ENCODE data around the gene IL27RA. TPM values are rescaled to one million over a fixed set of nuclear protein-coding genes. Genes with fewer than 3 reads are reported as not detected.

Gene IL27RA
- total RNA-seq, 4 donors from 2014 or later: 1.0 to 10.0 (median 3.7) TPM

DNA sequence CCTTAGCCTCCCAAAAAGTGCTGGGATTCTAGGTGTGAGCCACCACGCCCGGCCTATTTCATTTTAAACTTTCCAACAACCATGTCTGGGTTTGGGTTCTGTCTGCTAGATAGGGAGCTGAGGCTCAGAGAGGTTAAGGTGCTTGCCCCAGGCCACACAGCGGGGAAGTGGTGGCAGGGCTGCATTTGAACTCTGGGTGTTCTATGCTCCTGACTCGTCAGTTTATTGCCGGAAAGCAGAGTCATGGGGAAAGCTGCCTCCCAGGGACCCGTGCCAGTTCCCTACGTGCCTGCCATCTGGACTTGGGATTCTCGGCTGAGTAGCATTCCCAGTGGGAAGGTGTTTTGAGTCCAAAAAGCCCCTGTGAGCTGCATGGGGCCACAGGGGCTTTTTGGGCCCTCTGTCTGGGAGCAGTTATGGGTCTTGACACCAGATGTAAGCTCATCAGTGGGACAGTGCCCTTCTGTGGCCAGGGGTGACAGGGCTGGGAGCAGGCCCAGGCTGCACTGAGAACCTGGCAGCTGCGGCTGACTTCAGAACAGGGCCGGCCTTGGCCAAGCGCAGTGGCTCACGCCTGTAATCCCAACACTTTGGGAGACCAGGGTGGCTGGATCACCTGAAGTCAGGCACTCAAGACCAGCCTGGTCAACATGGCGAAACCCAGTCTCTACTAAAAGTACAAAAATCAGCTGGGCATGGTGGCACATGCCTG lies 36.4 kb upstream of the IL27RA start:
- intact Hi-C loops (cut with DNase I; ENCODE audit: low total_unique reads): no loop called here
- Histone ChIP-seq H3K27ac (no peak overlapping the region), H3K36me3 (no peaks in the 10 kb centered on the region), H3K9me3 (no peaks in the 10 kb centered on the region), H3K4me3 (no peak overlapping the region), H3K27me3 (no peaks in the 10 kb centered on the region), H3K4me1 (no peaks in the 10 kb centered on the region)
- DNase-seq: no peak
- no peak for TF ChIP-seq POLR2A (IDR thresholded peaks at IDR 0.05)
- TF ChIP-seq, protein P1, sequence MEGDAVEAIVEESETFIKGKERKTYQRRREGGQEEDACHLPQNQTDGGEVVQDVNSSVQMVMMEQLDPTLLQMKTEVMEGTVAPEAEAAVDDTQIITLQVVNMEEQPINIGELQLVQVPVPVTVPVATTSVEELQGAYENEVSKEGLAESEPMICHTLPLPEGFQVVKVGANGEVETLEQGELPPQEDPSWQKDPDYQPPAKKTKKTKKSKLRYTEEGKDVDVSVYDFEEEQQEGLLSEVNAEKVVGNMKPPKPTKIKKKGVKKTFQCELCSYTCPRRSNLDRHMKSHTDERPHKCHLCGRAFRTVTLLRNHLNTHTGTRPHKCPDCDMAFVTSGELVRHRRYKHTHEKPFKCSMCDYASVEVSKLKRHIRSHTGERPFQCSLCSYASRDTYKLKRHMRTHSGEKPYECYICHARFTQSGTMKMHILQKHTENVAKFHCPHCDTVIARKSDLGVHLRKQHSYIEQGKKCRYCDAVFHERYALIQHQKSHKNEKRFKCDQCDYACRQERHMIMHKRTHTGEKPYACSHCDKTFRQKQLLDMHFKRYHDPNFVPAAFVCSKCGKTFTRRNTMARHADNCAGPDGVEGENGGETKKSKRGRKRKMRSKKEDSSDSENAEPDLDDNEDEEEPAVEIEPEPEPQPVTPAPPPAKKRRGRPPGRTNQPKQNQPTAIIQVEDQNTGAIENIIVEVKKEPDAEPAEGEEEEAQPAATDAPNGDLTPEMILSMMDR (IDR thresholded peaks at IDR 0.05): no peak

DNA sequence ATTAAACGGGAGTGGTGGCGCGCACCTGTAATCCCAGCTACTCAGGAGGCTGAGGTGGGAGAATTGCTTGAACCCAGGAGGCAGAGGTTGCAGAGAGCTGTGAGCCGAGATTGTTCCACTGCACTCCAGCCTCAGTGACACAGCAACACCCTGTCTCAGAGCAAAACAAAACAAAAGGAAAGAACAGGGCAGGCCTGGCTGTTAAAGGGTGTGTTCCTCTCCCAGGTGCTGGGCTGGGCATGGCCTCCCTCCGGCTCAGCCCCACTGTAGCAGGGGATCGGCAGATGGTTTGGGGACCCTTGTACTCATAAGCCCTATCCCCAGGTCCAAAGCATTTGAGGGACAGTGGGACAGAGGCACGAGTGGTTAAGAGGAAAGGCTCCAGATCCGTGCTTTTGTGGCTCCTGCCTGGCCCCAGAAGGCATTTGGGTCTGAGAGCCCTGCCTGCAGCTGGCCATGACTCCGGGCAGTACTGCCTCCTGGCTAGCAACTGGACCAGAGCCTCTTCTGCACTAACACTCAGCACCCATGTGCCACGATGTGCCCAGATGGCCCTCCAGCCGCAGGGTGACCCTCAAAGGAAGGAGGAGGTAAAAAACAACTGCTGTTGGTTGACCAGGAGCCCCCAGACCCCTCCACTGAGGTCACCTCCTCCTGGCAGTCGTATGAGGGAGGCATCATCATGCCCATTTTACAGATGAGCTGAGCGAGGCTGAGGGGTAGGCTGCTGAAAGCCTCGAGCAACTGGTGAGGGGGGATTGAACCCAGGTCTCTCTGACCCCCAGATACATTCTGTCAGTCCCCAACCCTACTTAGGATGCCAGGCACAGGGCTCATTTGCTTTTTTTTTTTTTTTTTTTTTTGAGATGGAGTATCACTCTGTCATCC lies 35.4 kb upstream of the IL27RA start:
- Histone ChIP-seq H3K9me3 (no peaks in the 10 kb centered on the region), H3K27me3 (no peaks in the 10 kb centered on the region), H3K4me3 (no peak overlapping the region), H3K4me1 (no peaks in the 10 kb centered on the region), H3K36me3 (no peaks in the 10 kb centered on the region), H3K27ac (no peak overlapping the region)
- TF ChIP-seq, protein P1 (IDR thresholded peaks at IDR 0.05): no peak
- no peak for TF ChIP-seq POLR2A (IDR thresholded peaks at IDR 0.05)
- DNase-seq: no peak
- intact Hi-C loops (cut with DNase I; ENCODE audit: low total_unique reads): no loop called here

DNA sequence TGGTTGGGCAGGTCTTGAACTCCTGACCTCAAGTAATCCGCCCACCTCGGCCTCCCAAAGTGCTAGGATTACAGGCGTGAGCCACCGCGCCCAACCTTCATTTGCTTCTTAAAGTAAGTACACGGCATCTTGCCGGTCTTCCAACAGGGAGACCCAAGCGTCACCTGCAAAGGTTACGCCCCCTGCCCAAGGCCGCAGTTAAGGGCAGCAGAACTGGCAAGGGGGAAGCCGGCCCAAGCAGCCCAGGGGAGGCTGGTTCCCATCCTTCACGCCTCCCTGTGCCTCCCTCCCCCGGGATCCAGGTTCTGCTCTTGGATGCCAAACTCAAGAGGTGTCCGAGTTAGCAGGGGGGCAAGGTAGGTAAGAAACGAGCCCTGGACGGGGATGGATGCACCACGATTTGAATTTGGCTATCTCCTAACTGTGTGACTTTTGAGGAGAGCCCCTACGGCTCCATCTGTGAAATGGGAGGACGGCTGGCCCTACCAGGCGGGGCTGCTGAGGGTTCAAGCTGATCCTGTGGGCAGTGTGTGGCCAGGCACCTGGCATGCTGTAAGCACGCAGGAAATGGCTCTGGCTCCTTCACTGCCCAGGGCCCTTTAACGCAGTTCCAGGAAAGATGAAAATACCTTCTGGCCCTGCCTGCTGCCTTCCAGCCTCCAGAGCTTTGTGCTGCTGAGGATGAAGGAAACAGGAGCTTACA lies 34.5 kb upstream of the IL27RA start:
- no peak overlapping the region for H3K4me3 ChIP-seq
- H3K27ac ChIP-seq: no peak overlapping the region
- no peaks in the 10 kb centered on the region for H3K36me3 ChIP-seq
- H3K9me3 ChIP-seq: no peaks in the 10 kb centered on the region
- no peaks in the 10 kb centered on the region for H3K27me3 ChIP-seq
- DNase-seq: no peak
- intact Hi-C loops (cut with DNase I; ENCODE audit: low total_unique reads): no loop called here
- TF ChIP-seq, protein P1 (IDR thresholded peaks at IDR 0.05): no peak
- TF ChIP-seq POLR2A (IDR thresholded peaks at IDR 0.05): no peak
- H3K4me1 ChIP-seq: no peaks in the 10 kb centered on the region

DNA sequence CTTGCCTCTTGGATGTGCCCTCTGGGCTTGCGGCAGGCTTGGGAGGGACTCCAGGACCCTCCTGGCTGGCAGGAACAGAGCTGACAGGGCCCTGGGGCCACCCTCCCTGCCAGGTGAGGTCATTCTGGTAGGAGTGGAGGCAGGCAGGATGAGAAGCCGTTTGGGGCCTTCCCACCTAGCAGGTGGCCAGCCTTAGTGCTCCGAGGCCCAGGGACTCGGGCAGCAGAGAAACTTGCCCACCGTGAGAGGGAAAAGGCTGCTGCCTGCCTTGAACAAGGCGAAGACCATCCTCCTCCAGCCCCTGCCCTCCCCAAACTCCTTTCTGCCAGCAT lies 34.0 kb upstream of the IL27RA start:
- Histone ChIP-seq H3K4me3 (no peak overlapping the region), H3K27me3 (no peaks in the 10 kb centered on the region), H3K9me3 (no peaks in the 10 kb centered on the region), H3K27ac (no peak overlapping the region), H3K4me1 (no peaks in the 10 kb centered on the region), H3K36me3 (no peaks in the 10 kb centered on the region)
- TF ChIP-seq POLR2A (IDR thresholded peaks at IDR 0.05): no peak
- TF ChIP-seq, protein P1 (IDR thresholded peaks at IDR 0.05): no peak
- intact Hi-C loops (cut with DNase I; ENCODE audit: low total_unique reads): no loop called here
- DNase-seq: no peak

- H3K4me1 ChIP-seq: no peaks in the 10 kb centered on the region
- H3K4me3 ChIP-seq: no peak overlapping the region
- no peak for DNase-seq
- no peak overlapping the region for H3K27ac ChIP-seq
- H3K27me3 ChIP-seq: no peaks in the 10 kb centered on the region
- H3K9me3 ChIP-seq: no peaks in the 10 kb centered on the region
- TF ChIP-seq POLR2A (IDR thresholded peaks at IDR 0.05): no peak
- TF ChIP-seq, protein P1 (IDR thresholded peaks at IDR 0.05): no peak
- intact Hi-C loops (cut with DNase I; ENCODE audit: low total_unique reads): no loop called here
- no peaks in the 10 kb centered on the region for H3K36me3 ChIP-seq
Measured at GRCh38 chr19:13998426-13998825, 33.1 kb upstream of the IL27RA start.

Measured in uterus (tissue), 4 donors.